Osteoblast (primary cell): Measurements from ENCODE around the gene MEN1. TPM values are rescaled to one million over a fixed set of nuclear protein-coding genes. Genes with fewer than 3 reads are reported as not detected.

Experiments
- DNase-seq: peaks from one replicate; pipeline ENCODE4 v3.0.0; 2011; ENCODE audit warnings: low spot score, mixed read lengths; ENCODE audit not compliant: insufficient read length; ENCODE audit errors: missing footprints
- H2AFZ ChIP-seq: 2 replicates; pipeline ENCODE4 v1.6.0; 2011; ENCODE audit warnings: mild to moderate bottlenecking, low read length
- H3K27ac ChIP-seq: 2 replicates; pipeline ENCODE4 v1.5.1; 2011; ENCODE audit warnings: mild to moderate bottlenecking, low read depth, low read length, moderate library complexity
- H3K27me3 ChIP-seq: 2 replicates; pipeline ENCODE4 v1.6.0; 2012; ENCODE audit warnings: mild to moderate bottlenecking, control low read depth, inconsistent platforms, low read length, moderate library complexity; ENCODE audit not compliant: insufficient read depth
- H3K36me3 ChIP-seq: 2 replicates; pipeline ENCODE4 v1.5.1; 2011; ENCODE audit warnings: mild to moderate bottlenecking, low read length, control low read depth, moderate library complexity; ENCODE audit not compliant: insufficient read depth
- H3K4me1 ChIP-seq: 2 replicates; pipeline ENCODE4 v1.5.1; 2011; ENCODE audit warnings: mild to moderate bottlenecking, low read length, control low read depth, moderate library complexity; ENCODE audit not compliant: insufficient read depth
- H3K4me2 ChIP-seq: 2 replicates; pipeline ENCODE4 v1.6.0; 2011; ENCODE audit warnings: mild to moderate bottlenecking, low read length; ENCODE audit not compliant: insufficient read depth
- H3K4me3 ChIP-seq: fragments of 200-600 bp; sonication (generic); 3 replicates; pipeline ENCODE4 v1.5.1; 2012; ENCODE audit warnings: mild to moderate bottlenecking, low read length, inconsistent platforms; ENCODE audit not compliant: insufficient read depth
- H3K79me2 ChIP-seq: 2 replicates; pipeline ENCODE4 v1.6.0; 2012; ENCODE audit warnings: mild to moderate bottlenecking, low read length, control low read depth, inconsistent platforms; ENCODE audit not compliant: insufficient read depth
- H3K9me3 ChIP-seq: 2 replicates; pipeline ENCODE4 v1.5.1; 2011; ENCODE audit warnings: low read depth, low read length, control low read depth
- H4K20me1 ChIP-seq: 2 replicates; pipeline ENCODE4 v1.6.0; 2012; ENCODE audit warnings: mild to moderate bottlenecking, low read length, control low read depth; ENCODE audit not compliant: insufficient read depth
- CTCF ChIP-seq: IDR thresholded peaks from 2 replicates; pipeline ENCODE4 v1.5.1; 2011; ENCODE audit warnings: mild to moderate bottlenecking, low read depth, low read length, moderate library complexity; ENCODE audit errors: extremely low read depth
- total RNA-seq: library from RNA; depleted of rRNA; stranded (reverse); fragments of >200 nt; gene quantifications from 2 replicates; pipeline ENCODE4 v1.2.3, GENCODE V29; 2012

Gene MEN1
- total RNA-seq, 1 donor: 12.3 TPM

- Histone ChIP-seq H3K79me2 (peaks cover 62% of the 10 kb centered on the region), H3K36me3 (peaks cover 48% of the 10 kb centered on the region), H3K9me3 (no peaks in the 10 kb centered on the region), H3K27me3 (no peaks in the 10 kb centered on the region), H3K4me3 (peak overlapping the region; percentile 53), H3K27ac (peak overlapping the region; percentile 95), H2AFZ (no peak overlapping the region), H3K4me2 (peak overlapping the region; percentile 62), H3K4me1 (peaks cover 40% of the 10 kb centered on the region), H4K20me1 (peaks cover 20% of the 10 kb centered on the region)
- DNase-seq: peak; percentile 100
- TF ChIP-seq CTCF: no peak
Measured at GRCh38 chr11:64854534-64855502, 44.5 kb upstream of the MEN1 start.

GRCh38 chr11:64854157-64854533 is 43.8 kb upstream of the MEN1 start:
- Histone ChIP-seq H3K36me3 (peaks cover 42% of the 10 kb centered on the region), H3K9me3 (no peaks in the 10 kb centered on the region), H3K4me3 (no peak overlapping the region), H3K4me2 (no peak overlapping the region), H2AFZ (no peak overlapping the region), H3K79me2 (peaks cover 56% of the 10 kb centered on the region), H4K20me1 (peaks cover 20% of the 10 kb centered on the region), H3K27ac (peak overlapping the region; percentile 95), H3K4me1 (peaks cover 42% of the 10 kb centered on the region), H3K27me3 (no peaks in the 10 kb centered on the region)
- no peak for TF ChIP-seq CTCF
- DNase-seq: no peak

- Histone ChIP-seq H3K9me3 (no peaks in the 10 kb centered on the region), H3K79me2 (peaks cover 51% of the 10 kb centered on the region), H3K4me3 (no peak overlapping the region), H3K4me1 (peaks cover 42% of the 10 kb centered on the region), H3K4me2 (no peak overlapping the region), H3K27me3 (no peaks in the 10 kb centered on the region), H3K27ac (peak overlapping the region; percentile 41), H2AFZ (no peak overlapping the region), H3K36me3 (peaks cover 37% of the 10 kb centered on the region), H4K20me1 (peaks cover 20% of the 10 kb centered on the region)
- no peak for TF ChIP-seq CTCF
- DNase-seq: no peak
Measured at GRCh38 chr11:64853709-64854108, 43.4 kb upstream of the MEN1 start.

- no peak for DNase-seq
- Histone ChIP-seq H3K27me3 (no peaks in the 10 kb centered on the region), H3K4me1 (peaks cover 42% of the 10 kb centered on the region), H3K4me2 (no peak overlapping the region), H3K36me3 (peaks cover 32% of the 10 kb centered on the region), H4K20me1 (peaks cover 20% of the 10 kb centered on the region), H3K4me3 (no peak overlapping the region), H2AFZ (no peak overlapping the region), H3K9me3 (no peaks in the 10 kb centered on the region), H3K79me2 (peaks cover 46% of the 10 kb centered on the region), H3K27ac (peak overlapping the region; percentile 41)
- no peak for TF ChIP-seq CTCF
Measured at GRCh38 chr11:64852804-64853509, 42.6 kb upstream of the MEN1 start.
